NCI-H146 treated with DMSO at 0.1 percent for 48 hours (cell line): ENCODE measurements around the gene RELA.

Source experiments
- DNase-seq: peaks from one replicate; lab custom pipeline; 2025; ENCODE audit not compliant: unreplicated experiment; lab: John Stamatoyannopoulos, UW

Gene RELA

GRCh38 chr11:65615229-65615949, 47.3 kb downstream of the RELA start, which contains the start of gene PCNX3:
PCNX3 (plus strand) TSS chr11:65615776; CDS start chr11:65616312, 536 bp downstream.
- peak; percentile 99 for DNase-seq

GRCh38 chr11:65613091-65613928, 49.4 kb downstream of the RELA start:
- no peak for DNase-seq

GRCh38 chr11:65612691-65613090, 50.0 kb downstream of the RELA start:
- DNase-seq, result no peak

GRCh38 chr11:65611758-65612603, 50.7 kb downstream of the RELA start:
- DNase-seq, result no peak

- no peak for DNase-seq
Measured at GRCh38 chr11:65611028-65611757, 51.5 kb downstream of the RELA start.

- no peak for DNase-seq
Measured at GRCh38 chr11:65610404-65610803, 52.3 kb downstream of the RELA start.

GRCh38 chr11:65609665-65610064, 53.1 kb downstream of the RELA start:
- no peak for DNase-seq

- DNase-seq, result no peak
Measured at GRCh38 chr11:65609229-65609628, 53.5 kb downstream of the RELA start.

GRCh38 chr11:65607614-65608426, 54.9 kb downstream of the RELA start:
- no peak for DNase-seq

- DNase-seq, result no peak
Measured at GRCh38 chr11:65606876-65607613, 55.7 kb downstream of the RELA start.

GRCh38 chr11:65604258-65604657, 58.5 kb downstream of the RELA start:
- no peak for DNase-seq
